GM18505 (cell line): Measurements from ENCODE around the gene MCRIP1.

ENCODE experiments used
- ATAC-seq: cut with Tn5 transposase; IDR thresholded peaks from one replicate; pipeline ENCODE4 v1.9.1; 2021; ENCODE audit not compliant: unreplicated experiment
- POLR2A ChIP-seq: IDR thresholded peaks from 4 replicates; pipeline ENCODE4 v1.6.1; 2011; ENCODE audit warnings: borderline replicate concordance; ENCODE audit not compliant: insufficient read depth, insufficient read length; ENCODE audit errors: extremely low read depth

MCRIP1 gene

DNA sequence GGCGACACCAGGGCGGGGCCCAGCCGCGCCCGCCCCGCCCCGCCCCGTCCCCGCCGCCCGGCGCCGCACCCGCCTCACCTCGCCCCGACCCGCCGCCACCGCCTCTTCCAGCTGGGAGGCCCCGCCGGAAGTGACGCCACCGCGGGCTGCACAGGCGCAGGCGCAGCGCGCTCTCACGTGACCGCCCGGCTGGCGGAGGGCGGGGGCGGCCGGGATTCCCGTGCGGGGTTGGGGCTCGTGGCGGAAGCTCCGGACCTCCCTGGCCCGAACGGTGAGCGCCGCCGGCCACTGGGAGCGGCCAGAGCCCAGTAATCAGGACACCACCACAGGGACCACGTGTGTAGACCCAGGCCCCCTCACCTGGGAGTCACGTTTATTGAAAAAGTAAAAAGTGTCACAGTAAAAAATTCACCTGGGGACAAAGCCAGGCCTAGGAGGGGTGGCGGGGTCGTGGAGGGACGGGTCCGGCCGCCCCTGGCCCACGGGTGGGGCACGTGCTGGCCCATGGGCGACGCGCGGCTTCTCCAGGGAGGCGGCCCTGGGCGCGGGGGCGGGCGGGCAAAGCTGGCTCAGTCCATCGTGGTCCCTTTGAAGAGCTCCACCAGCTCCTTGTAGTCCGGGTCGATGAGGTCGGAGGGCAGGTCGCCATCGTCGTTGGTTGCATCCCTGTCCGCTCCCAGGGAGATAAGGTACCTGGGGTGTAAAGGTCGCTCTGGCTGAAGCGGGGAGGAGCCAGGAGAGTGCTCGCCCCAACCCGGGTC is at the start of gene MCRIP1:
TSS of gene MCRIP1 (minus strand) at position 132 of the 761 bp plus-strand sequence. CDS start 8,785 bp downstream, outside the sequence.
- ATAC-seq: peak; percentile 72
- TF ChIP-seq POLR2A: peak; percentile 84

- ATAC-seq: no peak
- TF ChIP-seq POLR2A: no peak
Measured at GRCh38 chr17:81879121-81879520, 46.0 kb upstream of the MCRIP1 start.

DNA sequence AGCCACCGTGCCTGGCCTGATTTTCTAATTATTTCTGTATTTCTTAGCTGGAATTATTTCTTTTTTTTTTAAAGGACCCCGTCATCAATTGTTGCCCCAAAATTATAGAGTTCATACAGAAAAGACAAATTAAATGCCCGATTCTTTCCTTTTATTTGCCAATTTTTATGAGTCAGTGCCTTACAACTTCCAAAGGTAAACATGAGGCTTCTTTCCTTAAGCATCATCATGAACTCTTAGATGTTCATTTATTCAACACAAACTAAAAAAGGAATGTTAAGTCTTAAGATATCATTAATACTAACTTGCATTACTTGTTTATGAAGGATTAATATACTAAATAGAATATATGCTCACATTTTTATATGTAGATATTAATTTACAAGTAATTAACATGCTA is 45.2 kb upstream of the MCRIP1 start:
- no peak for TF ChIP-seq POLR2A
- no peak for ATAC-seq

DNA sequence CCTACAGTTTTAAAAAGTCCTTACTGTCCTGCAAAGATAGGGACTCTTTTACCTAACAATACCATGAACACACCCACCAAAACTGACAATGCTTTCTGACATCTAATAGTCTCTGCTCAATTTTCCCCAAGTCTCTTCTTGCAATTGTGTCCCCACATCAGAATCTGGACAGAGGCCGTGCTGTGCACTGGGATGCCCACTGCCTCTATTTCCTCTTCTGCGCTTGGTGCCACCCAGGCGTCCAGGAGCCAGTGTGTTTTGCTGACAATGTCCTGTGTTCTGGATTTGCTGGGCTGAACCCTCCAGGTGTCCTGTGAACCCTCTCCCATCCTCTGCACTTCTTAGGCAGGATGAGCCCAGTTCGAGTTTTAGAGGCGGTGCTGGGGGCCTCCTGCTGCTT is 44.5 kb upstream of the MCRIP1 start:
- TF ChIP-seq POLR2A: no peak
- ATAC-seq: no peak

GRCh38 chr17:81871387-81872230 is 38.5 kb upstream of the MCRIP1 start:
- peak; percentile 80 for TF ChIP-seq POLR2A

DNA sequence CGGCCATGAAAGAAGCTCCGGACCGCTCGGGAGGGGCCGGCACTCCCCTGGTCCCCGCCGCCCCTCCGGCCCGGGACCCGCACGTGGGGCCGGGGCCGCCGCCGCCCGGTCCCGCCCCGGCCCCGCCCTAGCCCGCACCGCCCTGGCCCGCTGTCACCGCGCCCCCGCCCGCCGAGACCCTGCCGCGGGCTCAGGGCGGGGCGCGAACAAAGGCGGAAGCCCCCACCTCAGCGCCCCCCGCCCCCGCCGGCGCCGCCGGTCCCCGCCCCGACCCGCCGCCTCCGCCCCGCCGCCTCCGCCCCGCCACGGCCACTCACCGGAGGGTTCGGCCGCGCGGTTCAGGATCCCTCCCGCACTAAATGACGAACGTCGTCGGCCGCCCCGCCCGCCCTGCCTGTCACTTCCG is 37.9 kb upstream of the MCRIP1 start, which contains the start of gene ARHGDIA:
TSS of gene ARHGDIA (minus strand) at position 357 of the 406 bp plus-strand sequence. CDS start 1,407 bp downstream, outside the sequence.
- ATAC-seq: peak; percentile 20
- no peak for TF ChIP-seq POLR2A

More at GRCh38 chr17:81871387-81872230, 38.5 kb upstream of the MCRIP1 start:
- peak; percentile 51 for ATAC-seq

DNA sequence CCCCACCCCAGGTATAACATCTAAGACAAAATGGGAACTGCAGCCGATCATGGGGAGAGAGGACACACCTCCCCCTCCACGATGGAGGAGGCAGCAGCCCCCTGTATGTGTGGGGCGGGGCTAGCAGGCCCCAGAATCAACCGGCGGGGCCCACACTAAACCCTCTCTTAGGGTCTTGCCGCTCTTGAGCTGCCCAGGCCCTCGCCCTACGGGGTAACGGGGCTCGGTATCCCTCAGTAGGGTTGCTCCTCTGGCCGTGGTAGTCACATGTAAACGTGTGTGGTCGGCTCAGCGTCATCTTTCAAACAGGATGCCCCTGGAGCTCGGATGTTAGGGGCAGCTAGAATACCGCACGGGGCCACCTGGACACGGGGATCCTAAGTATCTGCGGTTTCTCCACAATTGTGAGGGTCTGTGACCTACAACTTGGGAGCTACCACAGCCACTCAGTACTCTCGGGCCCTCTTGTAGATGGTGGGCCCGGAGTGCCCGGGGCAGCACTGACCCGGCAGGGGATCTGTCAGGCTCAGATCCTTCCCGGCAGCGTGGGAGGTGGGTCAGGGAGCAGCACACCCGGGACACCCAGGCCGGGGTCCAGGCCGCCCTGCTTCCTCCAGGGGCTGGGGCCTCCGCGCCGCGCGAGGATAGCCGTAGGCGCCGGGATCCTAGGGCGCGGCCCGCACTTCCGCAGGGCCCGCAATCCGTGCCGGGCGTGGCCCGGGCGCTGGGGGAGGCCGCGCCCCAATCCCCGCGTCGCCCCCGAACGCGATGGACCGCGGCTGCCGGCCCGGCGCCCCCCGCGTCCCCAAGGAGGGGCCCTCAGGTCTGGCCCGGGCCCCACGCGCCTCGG is 37.3 kb upstream of the MCRIP1 start:
- no peak for TF ChIP-seq POLR2A
- ATAC-seq: peak; percentile 7

DNA sequence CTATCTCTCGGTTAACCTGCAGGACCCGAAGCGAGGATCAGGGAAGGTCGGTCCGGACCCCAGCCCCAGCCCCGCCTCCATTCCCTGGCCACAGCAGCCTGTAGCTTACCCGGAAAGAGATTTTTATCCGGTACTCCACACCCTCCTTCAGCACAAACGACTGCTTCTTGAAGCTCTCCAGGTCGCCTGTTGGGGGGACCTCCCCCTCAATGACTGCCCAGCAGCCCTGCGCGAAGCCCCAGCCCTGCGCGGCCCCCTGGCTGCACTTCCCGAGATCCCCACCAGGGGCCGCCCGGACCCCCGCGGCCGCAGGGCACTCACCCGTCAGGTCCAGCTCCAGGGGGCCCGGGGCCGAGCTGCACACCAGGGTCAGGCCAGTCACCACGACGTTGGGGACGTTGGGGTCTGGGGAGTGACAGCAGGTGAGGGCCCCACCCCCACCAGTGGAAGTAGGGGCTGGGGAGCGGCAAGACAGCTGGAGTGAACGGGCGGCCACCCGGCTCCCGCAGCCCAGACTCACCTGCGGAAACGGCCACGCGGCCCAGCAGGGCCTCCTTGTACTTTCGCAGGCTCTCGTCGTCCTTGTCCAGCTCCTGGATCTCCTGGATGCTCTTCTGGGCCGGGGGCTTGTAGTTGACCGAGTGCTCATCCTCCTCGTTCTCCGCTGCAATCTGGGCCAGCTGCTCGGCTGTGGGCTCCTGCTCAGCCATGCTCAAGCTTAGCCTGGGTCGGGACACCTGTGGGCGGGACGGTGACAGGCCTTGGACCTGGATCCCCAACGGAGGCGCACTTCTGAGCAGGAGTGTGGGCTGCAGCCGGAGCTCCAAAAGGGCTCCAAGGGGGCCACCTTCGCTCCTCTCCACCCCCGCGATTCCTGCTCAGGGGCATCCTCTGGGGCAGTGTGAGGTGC is 36.4 kb upstream of the MCRIP1 start:
- no peak for ATAC-seq
- TF ChIP-seq POLR2A: no peak

- no peak for ATAC-seq
Measured at GRCh38 chr17:81868674-81869220, 35.7 kb upstream of the MCRIP1 start.

DNA sequence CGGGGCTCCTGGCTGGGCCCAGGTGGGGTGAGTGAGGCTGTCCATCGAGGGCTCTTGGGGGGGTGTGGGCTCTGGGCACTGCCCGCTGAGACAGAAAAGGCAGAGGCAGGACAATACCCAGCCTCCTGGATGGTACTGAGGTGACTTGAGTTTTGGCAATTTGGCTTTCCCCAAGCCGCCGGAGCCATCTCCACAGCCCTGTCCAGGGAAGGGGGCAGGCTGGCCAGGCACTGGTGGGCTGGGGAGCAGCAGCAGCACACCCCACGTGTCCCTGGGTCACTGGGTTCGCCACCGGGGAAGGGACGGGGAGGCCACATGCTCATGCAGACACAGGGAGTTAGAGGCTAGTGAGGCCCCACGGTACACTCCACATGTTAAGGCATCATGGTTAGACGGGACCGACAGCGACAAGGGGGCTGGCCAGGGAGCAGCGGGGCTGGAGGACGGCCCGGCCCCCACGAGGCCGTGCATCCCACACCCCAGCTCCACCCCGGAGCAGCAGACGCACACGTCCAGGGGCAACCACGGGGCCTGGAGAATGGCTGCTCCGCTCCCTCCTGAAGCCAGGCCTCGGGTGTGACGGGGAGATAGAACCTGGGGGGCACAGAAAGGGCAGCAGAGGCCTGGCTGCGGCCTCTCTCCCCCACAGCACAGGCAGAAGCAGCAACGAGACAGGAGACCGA is 35.0 kb upstream of the MCRIP1 start:
- ATAC-seq: no peak
- no peak for TF ChIP-seq POLR2A

More at GRCh38 chr17:81868674-81869220, 35.7 kb upstream of the MCRIP1 start:
- peak; percentile 9 for TF ChIP-seq POLR2A

DNA sequence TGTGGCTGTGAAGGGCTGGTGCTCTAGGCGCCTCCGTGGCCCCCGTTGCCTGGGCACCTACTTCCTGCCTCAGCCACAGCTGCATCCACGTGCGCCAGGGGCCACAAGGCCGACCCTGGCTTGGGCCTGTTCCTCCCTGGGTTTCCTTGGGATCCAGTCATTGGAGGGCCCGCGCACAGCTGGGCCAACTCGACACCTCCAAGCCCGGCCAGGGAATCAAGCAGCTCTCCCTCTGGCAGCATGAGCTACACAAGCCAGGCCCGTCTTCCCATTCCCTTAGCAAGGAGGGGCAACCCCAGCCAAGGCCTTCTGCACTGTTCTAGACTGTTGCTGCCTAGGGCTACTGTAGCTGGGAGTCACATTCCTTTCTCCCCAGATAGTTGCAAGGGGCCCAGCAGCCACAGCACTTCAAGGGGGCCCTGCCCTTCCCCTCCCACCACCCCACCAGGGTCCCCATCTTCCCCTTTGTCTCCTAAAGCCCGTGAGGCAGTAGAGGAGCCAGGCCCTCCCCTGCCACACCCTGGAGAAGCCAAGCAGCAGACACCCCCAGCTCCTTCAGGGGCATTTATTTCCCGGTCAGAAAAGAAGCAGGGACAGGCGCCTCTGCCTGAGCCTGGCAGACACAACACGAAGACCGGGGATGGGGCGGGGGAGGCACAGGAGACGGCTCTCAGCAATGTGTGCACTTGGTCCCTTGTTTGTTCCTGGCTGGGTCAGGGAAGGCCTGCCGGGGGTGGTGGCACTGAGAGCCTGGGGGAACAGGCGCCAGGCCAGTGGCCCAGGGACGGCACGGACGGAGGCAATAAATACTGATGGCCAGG is 34.3 kb upstream of the MCRIP1 start:
- no peak for ATAC-seq
- TF ChIP-seq POLR2A: peak; percentile 59
